Measurements from ENCODE around the gene PLPPR5.

DNA sequence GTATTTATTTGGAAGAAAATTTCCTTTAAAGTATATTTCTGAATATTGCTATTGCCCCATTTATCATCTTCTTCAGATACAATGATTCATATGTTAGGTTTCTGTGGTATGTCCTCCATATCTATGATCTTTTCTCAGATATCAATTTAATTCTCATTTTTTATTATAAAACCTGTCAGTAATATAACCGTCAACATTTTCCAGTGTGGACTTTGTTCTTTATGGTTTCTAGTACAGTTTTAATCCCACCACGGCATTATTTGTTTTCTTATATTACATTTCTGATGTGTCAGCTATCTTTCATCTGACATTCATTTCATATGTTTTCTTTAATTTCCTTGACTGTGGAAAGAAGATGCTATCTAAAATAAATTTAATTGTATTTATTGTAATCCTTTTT is 97.9 kb downstream of the PLPPR5 start:
- TF ChIP-seq, protein P1, sequence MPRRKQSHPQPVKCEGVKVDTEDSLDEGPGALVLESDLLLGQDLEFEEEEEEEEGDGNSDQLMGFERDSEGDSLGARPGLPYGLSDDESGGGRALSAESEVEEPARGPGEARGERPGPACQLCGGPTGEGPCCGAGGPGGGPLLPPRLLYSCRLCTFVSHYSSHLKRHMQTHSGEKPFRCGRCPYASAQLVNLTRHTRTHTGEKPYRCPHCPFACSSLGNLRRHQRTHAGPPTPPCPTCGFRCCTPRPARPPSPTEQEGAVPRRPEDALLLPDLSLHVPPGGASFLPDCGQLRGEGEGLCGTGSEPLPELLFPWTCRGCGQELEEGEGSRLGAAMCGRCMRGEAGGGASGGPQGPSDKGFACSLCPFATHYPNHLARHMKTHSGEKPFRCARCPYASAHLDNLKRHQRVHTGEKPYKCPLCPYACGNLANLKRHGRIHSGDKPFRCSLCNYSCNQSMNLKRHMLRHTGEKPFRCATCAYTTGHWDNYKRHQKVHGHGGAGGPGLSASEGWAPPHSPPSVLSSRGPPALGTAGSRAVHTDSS (tag by site-specific recombination; IDR thresholded peaks at IDR 0.05): no peak
- TF ChIP-seq ZNF114 (tag by site-specific recombination; IDR thresholded peaks at IDR 0.05): no peak
- no peak for TF ChIP-seq ZBTB20 (tag by site-specific recombination; IDR thresholded peaks at IDR 0.05)
- TF ChIP-seq ZNF223 (tag by site-specific recombination; IDR thresholded peaks at IDR 0.05): no peak
- no peak for TF ChIP-seq ZNF311 (tag by site-specific recombination; IDR thresholded peaks at IDR 0.05; ENCODE audit: borderline replicate concordance)
- no peak for TF ChIP-seq ZNF544 (tag by site-specific recombination; IDR thresholded peaks at IDR 0.05)
- no peak for TF ChIP-seq HOXA7 (CRISPR knock-in tag; IDR thresholded peaks at IDR 0.05; ENCODE audit: borderline replicate concordance)
- TF ChIP-seq, protein P2, sequence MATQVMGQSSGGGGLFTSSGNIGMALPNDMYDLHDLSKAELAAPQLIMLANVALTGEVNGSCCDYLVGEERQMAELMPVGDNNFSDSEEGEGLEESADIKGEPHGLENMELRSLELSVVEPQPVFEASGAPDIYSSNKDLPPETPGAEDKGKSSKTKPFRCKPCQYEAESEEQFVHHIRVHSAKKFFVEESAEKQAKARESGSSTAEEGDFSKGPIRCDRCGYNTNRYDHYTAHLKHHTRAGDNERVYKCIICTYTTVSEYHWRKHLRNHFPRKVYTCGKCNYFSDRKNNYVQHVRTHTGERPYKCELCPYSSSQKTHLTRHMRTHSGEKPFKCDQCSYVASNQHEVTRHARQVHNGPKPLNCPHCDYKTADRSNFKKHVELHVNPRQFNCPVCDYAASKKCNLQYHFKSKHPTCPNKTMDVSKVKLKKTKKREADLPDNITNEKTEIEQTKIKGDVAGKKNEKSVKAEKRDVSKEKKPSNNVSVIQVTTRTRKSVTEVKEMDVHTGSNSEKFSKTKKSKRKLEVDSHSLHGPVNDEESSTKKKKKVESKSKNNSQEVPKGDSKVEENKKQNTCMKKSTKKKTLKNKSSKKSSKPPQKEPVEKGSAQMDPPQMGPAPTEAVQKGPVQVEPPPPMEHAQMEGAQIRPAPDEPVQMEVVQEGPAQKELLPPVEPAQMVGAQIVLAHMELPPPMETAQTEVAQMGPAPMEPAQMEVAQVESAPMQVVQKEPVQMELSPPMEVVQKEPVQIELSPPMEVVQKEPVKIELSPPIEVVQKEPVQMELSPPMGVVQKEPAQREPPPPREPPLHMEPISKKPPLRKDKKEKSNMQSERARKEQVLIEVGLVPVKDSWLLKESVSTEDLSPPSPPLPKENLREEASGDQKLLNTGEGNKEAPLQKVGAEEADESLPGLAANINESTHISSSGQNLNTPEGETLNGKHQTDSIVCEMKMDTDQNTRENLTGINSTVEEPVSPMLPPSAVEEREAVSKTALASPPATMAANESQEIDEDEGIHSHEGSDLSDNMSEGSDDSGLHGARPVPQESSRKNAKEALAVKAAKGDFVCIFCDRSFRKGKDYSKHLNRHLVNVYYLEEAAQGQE (tag by site-specific recombination; IDR thresholded peaks at IDR 0.05): no peak
- TF ChIP-seq ZNF76 (tag by site-specific recombination; IDR thresholded peaks at IDR 0.05; ENCODE audit: borderline replicate concordance, low read depth): no peak
- TF ChIP-seq, protein P3, sequence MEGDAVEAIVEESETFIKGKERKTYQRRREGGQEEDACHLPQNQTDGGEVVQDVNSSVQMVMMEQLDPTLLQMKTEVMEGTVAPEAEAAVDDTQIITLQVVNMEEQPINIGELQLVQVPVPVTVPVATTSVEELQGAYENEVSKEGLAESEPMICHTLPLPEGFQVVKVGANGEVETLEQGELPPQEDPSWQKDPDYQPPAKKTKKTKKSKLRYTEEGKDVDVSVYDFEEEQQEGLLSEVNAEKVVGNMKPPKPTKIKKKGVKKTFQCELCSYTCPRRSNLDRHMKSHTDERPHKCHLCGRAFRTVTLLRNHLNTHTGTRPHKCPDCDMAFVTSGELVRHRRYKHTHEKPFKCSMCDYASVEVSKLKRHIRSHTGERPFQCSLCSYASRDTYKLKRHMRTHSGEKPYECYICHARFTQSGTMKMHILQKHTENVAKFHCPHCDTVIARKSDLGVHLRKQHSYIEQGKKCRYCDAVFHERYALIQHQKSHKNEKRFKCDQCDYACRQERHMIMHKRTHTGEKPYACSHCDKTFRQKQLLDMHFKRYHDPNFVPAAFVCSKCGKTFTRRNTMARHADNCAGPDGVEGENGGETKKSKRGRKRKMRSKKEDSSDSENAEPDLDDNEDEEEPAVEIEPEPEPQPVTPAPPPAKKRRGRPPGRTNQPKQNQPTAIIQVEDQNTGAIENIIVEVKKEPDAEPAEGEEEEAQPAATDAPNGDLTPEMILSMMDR (tag by site-specific recombination; IDR thresholded peaks at IDR 0.05): no peak

Measured in HEK293 (cell line).